ENCODE measurements around the gene ACER3. TPM values are rescaled to one million over a fixed set of nuclear protein-coding genes. Genes with fewer than 3 reads are reported as not detected.

The ACER3 gene
- polyA plus RNA-seq, 1 donor from 2014 or later: 14.9 TPM

GRCh38 chr11:76892306-76892705 lies 31.6 kb downstream of the ACER3 start:
- no peak overlapping the region for H3K4me3 ChIP-seq (ENCODE audit: low read length)
- H3K9me3 ChIP-seq (ENCODE audit: low read length): no peaks in the 10 kb centered on the region
- no peaks in the 10 kb centered on the region for H4K20me1 ChIP-seq (ENCODE audit: insufficient read depth)
- no peaks in the 10 kb centered on the region for H3K27me3 ChIP-seq (ENCODE audit: insufficient read depth, low read depth, low read length)
- no peak overlapping the region for H3K9ac ChIP-seq (ENCODE audit: low read length)
- H2AFZ ChIP-seq (ENCODE audit: low read depth, low read length): no peak overlapping the region
- peaks cover 3% of the 10 kb centered on the region for H3K79me2 ChIP-seq (replicated peaks; ENCODE audit: insufficient read depth, low read length)
- H3K4me2 ChIP-seq (ENCODE audit: low read length): no peak overlapping the region
- no peaks in the 10 kb centered on the region for H3K36me3 ChIP-seq (ENCODE audit: insufficient read depth, low read length)
- no peak for TF ChIP-seq TAF1 (IDR thresholded peaks at IDR 0.05; ENCODE audit: low read depth)
- no peak for TF ChIP-seq POLR2AphosphoS5 (IDR thresholded peaks at IDR 0.05)
- no peak for TF ChIP-seq CTCF (IDR thresholded peaks at IDR 0.05; ENCODE audit: poor library complexity, severe bottlenecking)
- TF ChIP-seq EP300 (conservative IDR thresholded peaks at IDR 0.05; ENCODE audit: poor library complexity, severe bottlenecking): no peak
- TF ChIP-seq EZH2 (IDR thresholded peaks at IDR 0.05; ENCODE audit: borderline replicate concordance, insufficient read depth, low read length, poor library complexity, severe bottlenecking): no peak
- no peak for TF ChIP-seq SMC3 (conservative IDR thresholded peaks at IDR 0.05; ENCODE audit: poor library complexity)
- no peak for TF ChIP-seq MXI1 (conservative IDR thresholded peaks at IDR 0.05; ENCODE audit: poor library complexity, severe bottlenecking)
- no peak for TF ChIP-seq RAD21 (conservative IDR thresholded peaks at IDR 0.05)
- TF ChIP-seq, protein P1, sequence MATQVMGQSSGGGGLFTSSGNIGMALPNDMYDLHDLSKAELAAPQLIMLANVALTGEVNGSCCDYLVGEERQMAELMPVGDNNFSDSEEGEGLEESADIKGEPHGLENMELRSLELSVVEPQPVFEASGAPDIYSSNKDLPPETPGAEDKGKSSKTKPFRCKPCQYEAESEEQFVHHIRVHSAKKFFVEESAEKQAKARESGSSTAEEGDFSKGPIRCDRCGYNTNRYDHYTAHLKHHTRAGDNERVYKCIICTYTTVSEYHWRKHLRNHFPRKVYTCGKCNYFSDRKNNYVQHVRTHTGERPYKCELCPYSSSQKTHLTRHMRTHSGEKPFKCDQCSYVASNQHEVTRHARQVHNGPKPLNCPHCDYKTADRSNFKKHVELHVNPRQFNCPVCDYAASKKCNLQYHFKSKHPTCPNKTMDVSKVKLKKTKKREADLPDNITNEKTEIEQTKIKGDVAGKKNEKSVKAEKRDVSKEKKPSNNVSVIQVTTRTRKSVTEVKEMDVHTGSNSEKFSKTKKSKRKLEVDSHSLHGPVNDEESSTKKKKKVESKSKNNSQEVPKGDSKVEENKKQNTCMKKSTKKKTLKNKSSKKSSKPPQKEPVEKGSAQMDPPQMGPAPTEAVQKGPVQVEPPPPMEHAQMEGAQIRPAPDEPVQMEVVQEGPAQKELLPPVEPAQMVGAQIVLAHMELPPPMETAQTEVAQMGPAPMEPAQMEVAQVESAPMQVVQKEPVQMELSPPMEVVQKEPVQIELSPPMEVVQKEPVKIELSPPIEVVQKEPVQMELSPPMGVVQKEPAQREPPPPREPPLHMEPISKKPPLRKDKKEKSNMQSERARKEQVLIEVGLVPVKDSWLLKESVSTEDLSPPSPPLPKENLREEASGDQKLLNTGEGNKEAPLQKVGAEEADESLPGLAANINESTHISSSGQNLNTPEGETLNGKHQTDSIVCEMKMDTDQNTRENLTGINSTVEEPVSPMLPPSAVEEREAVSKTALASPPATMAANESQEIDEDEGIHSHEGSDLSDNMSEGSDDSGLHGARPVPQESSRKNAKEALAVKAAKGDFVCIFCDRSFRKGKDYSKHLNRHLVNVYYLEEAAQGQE (IDR thresholded peaks at IDR 0.05; ENCODE audit: borderline replicate concordance): no peak
- H3F3A ChIP-seq (ENCODE audit: insufficient read depth, low read length, poor library complexity, severe bottlenecking): no peaks in the 10 kb centered on the region
- no peaks in the 10 kb centered on the region for H3K9me2 ChIP-seq (ENCODE audit: insufficient read depth, low read length)
- no peak overlapping the region for H3K27ac ChIP-seq (ENCODE audit: low read length)

DNA sequence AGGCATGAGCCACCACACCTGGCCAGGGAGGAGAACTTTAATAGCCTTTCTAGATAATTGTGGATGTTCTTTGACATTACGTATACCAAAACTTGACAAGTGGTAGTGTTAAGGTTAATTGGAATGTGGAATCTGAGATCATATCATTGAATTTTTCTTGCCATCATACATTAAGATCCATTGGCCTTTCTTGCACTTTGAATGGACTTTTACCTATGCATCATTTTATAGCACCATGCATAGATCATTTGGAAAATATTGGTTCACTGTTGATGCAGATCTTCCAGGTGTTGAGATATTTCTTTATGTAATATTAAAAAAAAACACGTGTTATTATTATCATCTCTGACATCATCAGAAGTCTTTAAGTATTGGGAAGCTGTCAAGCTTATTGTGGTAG lies 36.5 kb downstream of the ACER3 start:
- H3F3A ChIP-seq (ENCODE audit: insufficient read depth, low read length, poor library complexity, severe bottlenecking): no peaks in the 10 kb centered on the region
- no peak overlapping the region for H2AFZ ChIP-seq (ENCODE audit: low read depth, low read length)
- H3K9me2 ChIP-seq (ENCODE audit: insufficient read depth, low read length): no peaks in the 10 kb centered on the region
- H3K27ac ChIP-seq (ENCODE audit: low read length): no peak overlapping the region
- H3K27me3 ChIP-seq (ENCODE audit: insufficient read depth, low read depth, low read length): no peaks in the 10 kb centered on the region
- no peak overlapping the region for H3K4me3 ChIP-seq (ENCODE audit: low read length)
- H3K9ac ChIP-seq (ENCODE audit: low read length): no peak overlapping the region
- no peaks in the 10 kb centered on the region for H3K79me2 ChIP-seq (replicated peaks; ENCODE audit: insufficient read depth, low read length)
- TF ChIP-seq TAF1 (IDR thresholded peaks at IDR 0.05; ENCODE audit: low read depth) (no peak), CTCF (IDR thresholded peaks at IDR 0.05; ENCODE audit: poor library complexity, severe bottlenecking) (no peak), EP300 (conservative IDR thresholded peaks at IDR 0.05; ENCODE audit: poor library complexity, severe bottlenecking) (no peak), MXI1 (conservative IDR thresholded peaks at IDR 0.05; ENCODE audit: poor library complexity, severe bottlenecking) (no peak), RAD21 (conservative IDR thresholded peaks at IDR 0.05) (no peak), EZH2 (IDR thresholded peaks at IDR 0.05; ENCODE audit: borderline replicate concordance, insufficient read depth, low read length, poor library complexity, severe bottlenecking) (no peak), POLR2AphosphoS5 (IDR thresholded peaks at IDR 0.05) (no peak), SMC3 (conservative IDR thresholded peaks at IDR 0.05; ENCODE audit: poor library complexity) (no peak)
- TF ChIP-seq, protein P1 (IDR thresholded peaks at IDR 0.05; ENCODE audit: borderline replicate concordance): no peak
- H4K20me1 ChIP-seq (ENCODE audit: insufficient read depth): no peaks in the 10 kb centered on the region
- H3K9me3 ChIP-seq (ENCODE audit: low read length): no peaks in the 10 kb centered on the region
- no peaks in the 10 kb centered on the region for H3K36me3 ChIP-seq (ENCODE audit: insufficient read depth, low read length)
- no peak overlapping the region for H3K4me2 ChIP-seq (ENCODE audit: low read length)
